ENCODE results near the gene IL17REL. TPM values are rescaled to one million over a fixed set of nuclear protein-coding genes. Genes with fewer than 3 reads are reported as not detected.

IL17REL gene
- total RNA-seq, 1 donor from 2014 or later, result not detected

DNA sequence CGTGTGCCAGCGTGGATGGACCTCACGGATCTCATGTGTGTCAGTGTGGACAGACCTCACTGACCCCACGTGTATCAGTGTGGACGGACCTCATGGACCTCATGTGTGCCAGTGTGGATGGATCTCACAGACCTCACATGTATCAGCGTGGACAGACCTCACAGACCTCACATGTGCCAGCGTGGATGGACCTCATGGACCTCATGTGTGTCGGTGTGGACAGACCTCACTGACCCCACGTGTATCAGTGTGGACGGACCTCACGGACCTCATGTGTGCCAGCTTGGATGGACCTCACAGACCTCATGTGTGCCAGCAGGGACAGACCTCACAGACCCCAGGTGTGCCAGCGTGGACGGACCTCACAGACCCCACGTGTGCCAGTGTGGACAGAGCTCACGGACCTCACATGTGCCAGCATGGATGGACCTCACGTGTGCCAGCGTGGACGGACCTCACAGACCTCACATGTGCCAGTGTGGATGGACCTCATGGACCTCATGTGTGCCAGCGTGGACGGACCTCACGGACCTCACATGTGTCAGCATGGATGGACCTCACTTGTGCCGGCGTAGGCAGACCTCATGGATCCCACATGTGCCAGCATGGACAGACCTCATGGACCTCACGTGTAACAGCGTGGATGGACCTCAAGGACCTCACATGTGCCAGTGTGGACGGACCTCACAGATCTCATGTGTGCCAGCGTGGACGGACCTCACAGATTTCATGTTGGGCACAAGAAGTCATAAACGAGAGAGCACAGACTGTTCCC lies 27.3 kb upstream of the IL17REL start:
- no peaks in the 10 kb centered on the region for H3K9me3 ChIP-seq
- no peak for DNase-seq (ENCODE audit: extremely low spot score in 2 of 2)
- intact Hi-C loops (cut with DNase I), result no loop called here
- no peaks in the 10 kb centered on the region for H3K4me1 ChIP-seq
- H3K27me3 ChIP-seq, result no peaks in the 10 kb centered on the region
- no peak for TF ChIP-seq POLR2A (IDR thresholded peaks at IDR 0.05)
- TF ChIP-seq POLR2AphosphoS5 (IDR thresholded peaks at IDR 0.05; ENCODE audit: insufficient read depth in 1 of 2, low read depth in 1 of 2), result no peak
- TF ChIP-seq, protein P1, sequence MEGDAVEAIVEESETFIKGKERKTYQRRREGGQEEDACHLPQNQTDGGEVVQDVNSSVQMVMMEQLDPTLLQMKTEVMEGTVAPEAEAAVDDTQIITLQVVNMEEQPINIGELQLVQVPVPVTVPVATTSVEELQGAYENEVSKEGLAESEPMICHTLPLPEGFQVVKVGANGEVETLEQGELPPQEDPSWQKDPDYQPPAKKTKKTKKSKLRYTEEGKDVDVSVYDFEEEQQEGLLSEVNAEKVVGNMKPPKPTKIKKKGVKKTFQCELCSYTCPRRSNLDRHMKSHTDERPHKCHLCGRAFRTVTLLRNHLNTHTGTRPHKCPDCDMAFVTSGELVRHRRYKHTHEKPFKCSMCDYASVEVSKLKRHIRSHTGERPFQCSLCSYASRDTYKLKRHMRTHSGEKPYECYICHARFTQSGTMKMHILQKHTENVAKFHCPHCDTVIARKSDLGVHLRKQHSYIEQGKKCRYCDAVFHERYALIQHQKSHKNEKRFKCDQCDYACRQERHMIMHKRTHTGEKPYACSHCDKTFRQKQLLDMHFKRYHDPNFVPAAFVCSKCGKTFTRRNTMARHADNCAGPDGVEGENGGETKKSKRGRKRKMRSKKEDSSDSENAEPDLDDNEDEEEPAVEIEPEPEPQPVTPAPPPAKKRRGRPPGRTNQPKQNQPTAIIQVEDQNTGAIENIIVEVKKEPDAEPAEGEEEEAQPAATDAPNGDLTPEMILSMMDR (IDR thresholded peaks at IDR 0.05), result no peak
- no peak overlapping the region for H3K4me3 ChIP-seq
- H3K36me3 ChIP-seq, result no peaks in the 10 kb centered on the region
- H3K27ac ChIP-seq, result no peak overlapping the region

DNA sequence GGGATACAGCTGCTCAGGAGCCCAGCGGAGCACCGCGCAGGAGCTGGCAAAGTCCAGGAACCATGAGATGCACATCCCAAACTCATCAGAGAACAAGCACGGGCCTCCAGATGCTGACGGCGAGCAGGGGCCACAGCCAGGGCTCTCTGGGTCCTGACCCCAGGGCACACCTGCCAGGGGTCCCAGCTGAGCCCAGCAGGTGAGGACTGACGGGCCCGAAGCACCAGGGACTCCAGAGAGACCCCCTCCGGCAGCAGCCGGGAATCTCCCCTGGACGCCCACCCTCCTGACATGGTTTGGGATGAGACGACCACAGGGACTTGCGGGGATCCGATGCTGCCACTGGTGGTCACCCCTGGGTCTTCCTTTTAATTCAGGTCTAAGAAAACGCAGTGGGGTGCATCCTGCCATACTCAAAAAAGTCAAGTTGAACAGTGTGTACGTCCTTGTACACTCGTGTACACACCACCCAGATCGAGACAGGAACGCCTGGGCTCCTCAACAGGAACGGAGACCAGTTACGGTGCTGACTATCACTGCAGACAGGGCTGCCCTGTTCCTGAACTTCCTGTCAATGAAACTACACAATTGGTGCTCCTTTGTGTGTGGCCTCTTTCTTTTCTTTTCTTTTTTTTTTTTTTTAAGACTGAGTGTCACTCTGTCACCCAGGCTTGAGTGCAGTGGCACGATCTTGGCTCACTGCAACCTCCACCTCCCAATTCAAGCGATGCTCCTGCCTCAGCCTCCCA lies 23.6 kb upstream of the IL17REL start:
- no peaks in the 10 kb centered on the region for H3K4me1 ChIP-seq
- no peaks in the 10 kb centered on the region for H3K27me3 ChIP-seq
- H3K9me3 ChIP-seq, result no peaks in the 10 kb centered on the region
- DNase-seq (ENCODE audit: extremely low spot score in 2 of 2), result no peak
- no peaks in the 10 kb centered on the region for H3K36me3 ChIP-seq
- intact Hi-C loops (cut with DNase I), result no loop called here
- no peak overlapping the region for H3K4me3 ChIP-seq
- TF ChIP-seq POLR2A (IDR thresholded peaks at IDR 0.05) (no peak), POLR2AphosphoS5 (IDR thresholded peaks at IDR 0.05; ENCODE audit: insufficient read depth in 1 of 2, low read depth in 1 of 2) (no peak)
- TF ChIP-seq, protein P1 (IDR thresholded peaks at IDR 0.05), result no peak
- no peak overlapping the region for H3K27ac ChIP-seq

DNA sequence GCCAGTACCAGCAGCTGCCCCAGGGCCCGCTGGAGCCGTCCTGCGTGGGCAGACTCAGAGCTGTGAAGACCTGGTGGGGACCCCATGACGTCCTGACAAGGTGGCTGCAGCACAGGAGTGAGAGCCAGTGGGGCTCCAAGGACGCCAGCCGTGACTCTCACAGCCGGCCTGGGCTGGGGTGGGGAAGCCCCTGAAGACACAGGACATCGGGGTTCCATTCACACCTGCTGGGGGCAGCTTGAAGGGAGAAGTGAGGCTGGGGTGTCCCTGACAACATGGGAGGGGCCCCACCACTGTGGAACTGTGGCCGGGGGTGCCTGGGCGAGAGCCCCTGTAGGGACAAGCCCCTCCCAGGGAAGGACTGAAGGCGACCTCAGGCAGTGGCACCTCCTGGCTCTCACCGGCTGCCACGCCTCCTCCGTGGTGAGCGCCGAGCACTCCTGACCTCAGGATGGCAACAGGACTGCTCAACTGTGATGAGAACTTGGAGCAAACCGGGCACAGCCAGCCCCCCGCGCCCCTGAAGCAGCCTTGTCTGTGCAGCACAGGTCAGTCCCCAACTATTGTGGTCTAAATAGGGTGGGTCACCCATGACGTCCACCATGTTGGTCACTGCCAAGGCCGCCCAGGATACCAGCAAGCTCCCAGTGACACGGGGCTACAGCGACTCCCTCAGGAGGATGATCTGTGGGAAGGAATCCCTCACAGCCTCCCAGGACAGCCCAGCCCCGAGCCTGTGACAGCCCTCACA lies 22.7 kb upstream of the IL17REL start:
- Histone ChIP-seq H3K9me3 (no peaks in the 10 kb centered on the region), H3K4me1 (peaks cover 3% of the 10 kb centered on the region), H3K4me3 (no peak overlapping the region), H3K27ac (no peak overlapping the region), H3K27me3 (no peaks in the 10 kb centered on the region), H3K36me3 (no peaks in the 10 kb centered on the region)
- intact Hi-C loops (cut with DNase I), result no loop called here
- TF ChIP-seq POLR2AphosphoS5 (IDR thresholded peaks at IDR 0.05; ENCODE audit: insufficient read depth in 1 of 2, low read depth in 1 of 2) (no peak), POLR2A (IDR thresholded peaks at IDR 0.05) (no peak)
- TF ChIP-seq, protein P1 (IDR thresholded peaks at IDR 0.05), result no peak
- DNase-seq (ENCODE audit: extremely low spot score in 2 of 2), result no peak

DNA sequence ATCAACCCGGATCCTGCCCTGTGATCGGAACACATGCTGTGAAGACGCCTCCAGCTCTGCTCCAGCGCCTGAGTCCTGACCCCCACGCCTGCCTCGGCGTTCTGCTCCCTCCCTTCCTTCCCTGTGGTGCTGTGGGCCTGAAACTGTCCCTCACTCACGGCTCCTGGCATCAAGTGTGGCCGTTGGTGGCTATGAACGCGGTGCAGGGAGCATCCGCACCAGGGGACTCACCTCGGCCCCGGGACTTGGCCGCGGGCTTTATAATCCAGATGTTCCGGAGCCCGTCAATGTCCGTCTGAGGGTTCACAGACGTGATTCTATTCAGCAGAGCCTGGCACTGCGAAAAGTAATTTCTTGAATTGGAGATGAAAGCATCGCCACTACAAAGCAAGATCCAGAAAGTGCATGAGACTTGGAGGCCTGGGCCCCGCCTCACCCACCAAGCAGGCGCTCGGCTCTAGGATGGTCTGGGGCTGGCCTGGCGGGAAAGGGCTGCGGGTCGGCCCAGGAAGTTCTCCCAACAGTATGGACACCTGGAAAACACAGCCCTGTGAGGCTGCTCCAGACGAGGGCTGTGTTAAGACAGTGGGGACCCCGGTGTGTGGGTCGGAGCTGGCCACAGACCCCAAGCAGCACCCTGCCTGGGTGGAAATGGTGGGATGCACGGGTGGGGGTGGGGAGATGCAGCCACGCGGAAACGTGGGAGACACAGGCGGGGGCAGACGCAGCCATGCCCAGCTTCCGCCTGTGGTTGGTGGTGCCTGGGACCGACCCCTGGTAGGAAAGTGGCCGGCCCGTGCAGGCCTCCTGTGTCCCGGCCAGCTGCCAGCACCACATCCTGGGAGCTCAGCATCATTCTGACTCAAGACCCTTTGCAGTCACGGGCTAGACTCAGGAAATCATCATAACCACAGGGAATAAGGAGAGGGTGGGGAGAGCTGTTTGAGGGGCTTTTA lies 21.8 kb upstream of the IL17REL start:
- TF ChIP-seq POLR2A (IDR thresholded peaks at IDR 0.05) (no peak), POLR2AphosphoS5 (IDR thresholded peaks at IDR 0.05; ENCODE audit: insufficient read depth in 1 of 2, low read depth in 1 of 2) (no peak)
- TF ChIP-seq, protein P1 (IDR thresholded peaks at IDR 0.05), result no peak
- Histone ChIP-seq H3K4me3 (no peak overlapping the region), H3K9me3 (no peaks in the 10 kb centered on the region), H3K27ac (no peak overlapping the region), H3K27me3 (no peaks in the 10 kb centered on the region), H3K4me1 (peaks cover 11% of the 10 kb centered on the region), H3K36me3 (no peaks in the 10 kb centered on the region)
- intact Hi-C loops (cut with DNase I), result no loop called here
- DNase-seq (ENCODE audit: extremely low spot score in 2 of 2), result no peak
